ENCODE results near the gene NPTN.
"Not testable (repeated sequence)": the region's sequence is repeated elsewhere in the genome, so short reads cannot be mapped to it uniquely, and the experiment has no call there.

The NPTN gene

GRCh38 chr15:73633111-73633990 lies at the start of gene NPTN:
Gene NPTN (minus strand): TSS chr15:73633389. CDS start chr15:73633215, 174 bp downstream.
- peak; percentile 92 for DNase-seq (ENCODE audit: low read depth)

GRCh38 chr15:73682600-73683090 lies 49.5 kb upstream of the NPTN start:
- no peak for DNase-seq (ENCODE audit: low read depth)

- DNase-seq (ENCODE audit: low read depth) = no peak
These were observed 48.8 kb upstream of the NPTN start for GRCh38 chr15:73681856-73682599.

GRCh38 chr15:73681063-73681462 lies 47.9 kb upstream of the NPTN start:
- no peak for DNase-seq (ENCODE audit: low read depth)

- no peak for DNase-seq (ENCODE audit: low read depth)
These were observed 47.4 kb upstream of the NPTN start for GRCh38 chr15:73680549-73680948.

- no peak for DNase-seq (ENCODE audit: low read depth)
These were observed 46.8 kb upstream of the NPTN start for GRCh38 chr15:73679964-73680363.

GRCh38 chr15:73679180-73679579 lies 46.0 kb upstream of the NPTN start:
- DNase-seq (ENCODE audit: low read depth) = no peak

GRCh38 chr15:73678498-73678897 lies 45.3 kb upstream of the NPTN start:
- no peak for DNase-seq (ENCODE audit: low read depth)

GRCh38 chr15:73677733-73678132 lies 44.5 kb upstream of the NPTN start:
- DNase-seq (ENCODE audit: low read depth) = no peak

- DNase-seq (ENCODE audit: low read depth) = peak; percentile 33
These were observed 44.0 kb upstream of the NPTN start for GRCh38 chr15:73677146-73677607.

GRCh38 chr15:73674587-73674986 lies 41.4 kb upstream of the NPTN start:
- DNase-seq (ENCODE audit: low read depth) = no peak

- DNase-seq (ENCODE audit: low read depth) = no peak
These were observed 27.3 kb upstream of the NPTN start for GRCh38 chr15:73660455-73660854.

GRCh38 chr15:73658645-73659044 lies 25.5 kb upstream of the NPTN start:
- no peak for DNase-seq (ENCODE audit: low read depth)

GRCh38 chr15:73655724-73656123 lies 22.5 kb upstream of the NPTN start:
- DNase-seq (ENCODE audit: low read depth) = no peak

GRCh38 chr15:73654659-73655058 lies 21.5 kb upstream of the NPTN start:
- DNase-seq (ENCODE audit: low read depth) = no peak

- no peak for DNase-seq (ENCODE audit: low read depth)
These were observed 17.4 kb upstream of the NPTN start for GRCh38 chr15:73650416-73651126.

- DNase-seq (ENCODE audit: low read depth) = no peak
These were observed 14.8 kb upstream of the NPTN start for GRCh38 chr15:73648014-73648295.

GRCh38 chr15:73647259-73648013 lies 14.2 kb upstream of the NPTN start:
- no peak for DNase-seq (ENCODE audit: low read depth)

GRCh38 chr15:73639464-73639863 lies 6.3 kb upstream of the NPTN start:
- not testable (repeated sequence) for DNase-seq (ENCODE audit: low read depth)

- DNase-seq (ENCODE audit: low read depth) = no peak
These were observed 4.3 kb upstream of the NPTN start for GRCh38 chr15:73637527-73637926.

- DNase-seq (ENCODE audit: low read depth) = no peak
These were observed 854 bp upstream of the NPTN start for GRCh38 chr15:73633991-73634495.

- no peak for DNase-seq (ENCODE audit: low read depth)
These were observed 525 bp downstream of the NPTN start for GRCh38 chr15:73632670-73633058.
